DOHH2 (cell line): ENCODE results near the gene PCK2.

Experiments
- H3F3A ChIP-seq: fragments of 200-600 bp; sonication (generic), shearing (Covaris generic); 2 replicates; pipeline ENCODE4 v1.6.0; 2016; ENCODE audit warnings: antibody characterized with exemption, mild to moderate bottlenecking; ENCODE audit not compliant: control insufficient read depth, insufficient read depth
- H3K27ac ChIP-seq: fragments of 200-600 bp; sonication (generic); 2 replicates; pipeline ENCODE4 v1.5.1; 2014; ENCODE audit warnings: low read depth, mild to moderate bottlenecking, low read length, moderate library complexity
- H3K27me3 ChIP-seq: fragments of 200-600 bp; sonication (generic); 2 replicates; pipeline ENCODE4 v1.6.1; 2014; ENCODE audit warnings: mild to moderate bottlenecking, low read length, mixed read lengths; ENCODE audit not compliant: control insufficient read depth
- H3K36me3 ChIP-seq: fragments of 200-600 bp; sonication (generic); 2 replicates; pipeline ENCODE4 v1.6.1; 2014; ENCODE audit warnings: mild to moderate bottlenecking, low read length, moderate library complexity, mixed read lengths; ENCODE audit not compliant: control insufficient read depth
- H3K4me1 ChIP-seq: fragments of 200-600 bp; sonication (generic); 2 replicates; pipeline ENCODE4 v1.6.1; 2014; ENCODE audit warnings: mild to moderate bottlenecking, low read length, mixed read lengths; ENCODE audit not compliant: control insufficient read depth
- H3K4me2 ChIP-seq: fragments of 200-600 bp; sonication (generic); 2 replicates; pipeline ENCODE4 v1.6.0; 2014; ENCODE audit warnings: mild to moderate bottlenecking, low read length, moderate library complexity
- H3K4me3 ChIP-seq: fragments of 200-600 bp; sonication (generic); 2 replicates; pipeline ENCODE4 v1.5.1; 2014; ENCODE audit warnings: mild to moderate bottlenecking, low read length, mixed read lengths
- H3K79me2 ChIP-seq: fragments of 200-600 bp; sonication (generic); 2 replicates; pipeline ENCODE4 v1.6.1; 2014; ENCODE audit warnings: mild to moderate bottlenecking, low read length, mixed read lengths; ENCODE audit not compliant: control insufficient read depth
- H3K9me2 ChIP-seq: fragments of 200-600 bp; sonication (generic); replicated peaks from 2 replicates; pipeline ENCODE4 v1.6.1; 2014; ENCODE audit warnings: mild to moderate bottlenecking, low read length, mixed read lengths; ENCODE audit not compliant: control insufficient read depth
- H3K9me3 ChIP-seq: fragments of 200-600 bp; sonication (generic); 2 replicates; pipeline ENCODE4 v1.6.1; 2014; ENCODE audit warnings: antibody characterized with exemption, low read length, mixed read lengths; ENCODE audit not compliant: control insufficient read depth, insufficient read depth
- H4K20me1 ChIP-seq: fragments of 200-600 bp; sonication (generic); 2 replicates; pipeline ENCODE4 v1.6.0; 2014; ENCODE audit warnings: low read depth, mild to moderate bottlenecking, antibody characterized with exemption, low read length, moderate library complexity; ENCODE audit not compliant: control insufficient read depth, insufficient read depth
- EZH2phosphoT487 ChIP-seq: fragments of 200-600 bp; sonication (generic); IDR thresholded peaks from 2 replicates; pipeline ENCODE4 v1.6.1; 2017; ENCODE audit warnings: borderline replicate concordance, mild to moderate bottlenecking, antibody characterized with exemption, low read length, moderate library complexity, mixed read lengths
- TF ChIP-seq, protein P1 (sequence below): fragments of 200-600 bp; sonication (generic); IDR thresholded peaks from one replicate; pipeline ENCODE4 v1.5.1; 2014; ENCODE audit warnings: antibody characterized with exemption, mild to moderate bottlenecking, low read depth, low read length; ENCODE audit not compliant: poor library complexity, severe bottlenecking

PCK2 gene

GRCh38 chr14:24060984-24061913 lies 32.9 kb upstream of the PCK2 start:
- no peak overlapping the region for H3K27ac ChIP-seq
- H3K9me2 ChIP-seq: no peaks in the 10 kb centered on the region
- H4K20me1 ChIP-seq: no peaks in the 10 kb centered on the region
- no peaks in the 10 kb centered on the region for H3F3A ChIP-seq
- no peaks in the 10 kb centered on the region for H3K79me2 ChIP-seq
- TF ChIP-seq EZH2phosphoT487: no peak
- TF ChIP-seq, protein P1, sequence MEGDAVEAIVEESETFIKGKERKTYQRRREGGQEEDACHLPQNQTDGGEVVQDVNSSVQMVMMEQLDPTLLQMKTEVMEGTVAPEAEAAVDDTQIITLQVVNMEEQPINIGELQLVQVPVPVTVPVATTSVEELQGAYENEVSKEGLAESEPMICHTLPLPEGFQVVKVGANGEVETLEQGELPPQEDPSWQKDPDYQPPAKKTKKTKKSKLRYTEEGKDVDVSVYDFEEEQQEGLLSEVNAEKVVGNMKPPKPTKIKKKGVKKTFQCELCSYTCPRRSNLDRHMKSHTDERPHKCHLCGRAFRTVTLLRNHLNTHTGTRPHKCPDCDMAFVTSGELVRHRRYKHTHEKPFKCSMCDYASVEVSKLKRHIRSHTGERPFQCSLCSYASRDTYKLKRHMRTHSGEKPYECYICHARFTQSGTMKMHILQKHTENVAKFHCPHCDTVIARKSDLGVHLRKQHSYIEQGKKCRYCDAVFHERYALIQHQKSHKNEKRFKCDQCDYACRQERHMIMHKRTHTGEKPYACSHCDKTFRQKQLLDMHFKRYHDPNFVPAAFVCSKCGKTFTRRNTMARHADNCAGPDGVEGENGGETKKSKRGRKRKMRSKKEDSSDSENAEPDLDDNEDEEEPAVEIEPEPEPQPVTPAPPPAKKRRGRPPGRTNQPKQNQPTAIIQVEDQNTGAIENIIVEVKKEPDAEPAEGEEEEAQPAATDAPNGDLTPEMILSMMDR: no peak
- H3K4me1 ChIP-seq: no peaks in the 10 kb centered on the region
- no peak overlapping the region for H3K4me2 ChIP-seq
- no peaks in the 10 kb centered on the region for H3K9me3 ChIP-seq
- no peaks in the 10 kb centered on the region for H3K27me3 ChIP-seq
- no peaks in the 10 kb centered on the region for H3K36me3 ChIP-seq
- H3K4me3 ChIP-seq: no peak overlapping the region

GRCh38 chr14:24062216-24062980 lies 31.7 kb upstream of the PCK2 start:
- H3K36me3 ChIP-seq: no peaks in the 10 kb centered on the region
- no peaks in the 10 kb centered on the region for H3F3A ChIP-seq
- H3K4me2 ChIP-seq: no peak overlapping the region
- no peak overlapping the region for H3K27ac ChIP-seq
- H4K20me1 ChIP-seq: no peaks in the 10 kb centered on the region
- H3K79me2 ChIP-seq: no peaks in the 10 kb centered on the region
- no peak overlapping the region for H3K4me3 ChIP-seq
- no peaks in the 10 kb centered on the region for H3K9me3 ChIP-seq
- no peak for TF ChIP-seq EZH2phosphoT487
- TF ChIP-seq, protein P1: no peak
- no peaks in the 10 kb centered on the region for H3K9me2 ChIP-seq
- no peaks in the 10 kb centered on the region for H3K4me1 ChIP-seq
- H3K27me3 ChIP-seq: no peaks in the 10 kb centered on the region

DNA sequence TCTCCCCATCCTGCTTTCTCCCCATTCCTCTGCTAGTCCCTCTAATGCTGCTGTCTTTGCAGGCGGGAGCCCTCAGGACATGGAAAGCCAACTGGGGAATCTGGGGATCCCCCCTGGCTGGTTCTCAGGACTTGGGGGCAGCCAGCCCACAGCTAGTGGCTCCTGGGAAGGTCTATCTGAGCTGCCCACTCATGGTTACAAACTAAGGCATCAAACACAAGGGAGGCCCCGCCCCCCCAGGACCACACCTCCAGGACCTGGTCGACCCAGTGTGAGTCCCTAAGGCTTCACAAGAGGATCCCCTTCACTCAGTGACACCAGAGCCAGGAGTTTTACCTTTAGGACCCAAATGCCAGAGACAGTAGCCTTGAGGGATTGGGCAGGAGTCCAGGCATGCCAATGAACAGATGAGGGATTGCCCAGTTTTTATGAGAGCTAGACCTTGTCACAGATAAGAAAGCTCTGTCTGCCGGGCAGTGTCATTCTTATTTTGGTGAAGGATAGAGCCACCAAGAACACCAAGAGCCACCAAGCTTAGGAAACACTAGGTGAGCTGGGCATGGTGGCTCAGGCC lies 30.8 kb upstream of the PCK2 start:
- H3K9me3 ChIP-seq: no peaks in the 10 kb centered on the region
- no peak overlapping the region for H3K4me3 ChIP-seq
- H3F3A ChIP-seq: no peaks in the 10 kb centered on the region
- no peaks in the 10 kb centered on the region for H3K9me2 ChIP-seq
- no peaks in the 10 kb centered on the region for H3K79me2 ChIP-seq
- H3K36me3 ChIP-seq: no peaks in the 10 kb centered on the region
- no peaks in the 10 kb centered on the region for H3K27me3 ChIP-seq
- H3K4me1 ChIP-seq: no peaks in the 10 kb centered on the region
- H3K4me2 ChIP-seq: no peak overlapping the region
- TF ChIP-seq, protein P1: no peak
- no peak for TF ChIP-seq EZH2phosphoT487
- no peak overlapping the region for H3K27ac ChIP-seq
- no peaks in the 10 kb centered on the region for H4K20me1 ChIP-seq
